Upper lobe of left lung (tissue), 4 donors: Measurements from ENCODE around the gene CNTNAP2.

ENCODE experiments used
- POLR2A ChIP-seq, 4 donors: fragments of 450-650 bp; IDR thresholded peaks; one replicate each; pipeline ENCODE4 v1.5.1; 2016 to 2017; ENCODE audit warnings: antibody characterized with exemption in 4 of 4, mild to moderate bottlenecking in 2 of 4
- POLR2AphosphoS5 ChIP-seq, 2 donors: sonication (generic); formaldehyde crosslinking; IDR thresholded peaks; one replicate each; pipeline ENCODE4 v1.5.1; 2017; ENCODE audit warnings: antibody characterized with exemption in 2 of 2
- TF ChIP-seq, protein P1 (sequence below), 6 experiments: fragments of 450-650 bp in 4 of 6; fragments of 200-600 bp in 2 of 6; sonication (generic) in 2 of 6; IDR thresholded peaks; one replicate each; pipeline ENCODE4 v1.5.1; 2016 to 2019; ENCODE audit warnings: antibody characterized with exemption in 6 of 6

- TF ChIP-seq, protein P1, sequence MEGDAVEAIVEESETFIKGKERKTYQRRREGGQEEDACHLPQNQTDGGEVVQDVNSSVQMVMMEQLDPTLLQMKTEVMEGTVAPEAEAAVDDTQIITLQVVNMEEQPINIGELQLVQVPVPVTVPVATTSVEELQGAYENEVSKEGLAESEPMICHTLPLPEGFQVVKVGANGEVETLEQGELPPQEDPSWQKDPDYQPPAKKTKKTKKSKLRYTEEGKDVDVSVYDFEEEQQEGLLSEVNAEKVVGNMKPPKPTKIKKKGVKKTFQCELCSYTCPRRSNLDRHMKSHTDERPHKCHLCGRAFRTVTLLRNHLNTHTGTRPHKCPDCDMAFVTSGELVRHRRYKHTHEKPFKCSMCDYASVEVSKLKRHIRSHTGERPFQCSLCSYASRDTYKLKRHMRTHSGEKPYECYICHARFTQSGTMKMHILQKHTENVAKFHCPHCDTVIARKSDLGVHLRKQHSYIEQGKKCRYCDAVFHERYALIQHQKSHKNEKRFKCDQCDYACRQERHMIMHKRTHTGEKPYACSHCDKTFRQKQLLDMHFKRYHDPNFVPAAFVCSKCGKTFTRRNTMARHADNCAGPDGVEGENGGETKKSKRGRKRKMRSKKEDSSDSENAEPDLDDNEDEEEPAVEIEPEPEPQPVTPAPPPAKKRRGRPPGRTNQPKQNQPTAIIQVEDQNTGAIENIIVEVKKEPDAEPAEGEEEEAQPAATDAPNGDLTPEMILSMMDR (IDR thresholded peaks at IDR 0.05) = no peak
- TF ChIP-seq POLR2AphosphoS5 (IDR thresholded peaks at IDR 0.05) = no peak
- TF ChIP-seq POLR2A (IDR thresholded peaks at IDR 0.05) = no peak
Observed at GRCh38 chr7:147509541-147510200, 1393.1 kb downstream of the CNTNAP2 start.
